K562 (cell line): ENCODE data around the gene HCRTR1. TPM values are rescaled to one million over a fixed set of nuclear protein-coding genes. Genes with fewer than 3 reads are reported as not detected.

ENCODE experiments used
- ATAC-seq: fragments of 200-7000 bp; cut with Tn5 transposase; 3 replicates; pipeline ENCODE4 v1.9.1; 2020; ENCODE audit warnings: moderate library complexity
- BruUV-seq: library from RNA; stranded (reverse); fragments of 400-500 nt; replicated peaks from 2 replicates; lab custom pipeline; 2021; lab: Mats Ljungman, UMichigan
- CTCF ChIA-PET: fragments of 300-600 bp; formaldehyde crosslinking; extraction: SDS; loops from one replicate; lab custom pipeline; 2021; ENCODE audit warnings: low intra/inter-chr PET ratio; lab: Yijun Ruan, JAX
- POLR2A ChIA-PET: fragments of 300-600, 350-650 bp; sonication (Branson Sonifier 250); formaldehyde crosslinking; extraction: SDS; loops from one replicate; lab custom pipeline; 2021; ENCODE audit warnings: antibody characterized with exemption, inconsistent platforms; lab: Yijun Ruan, JAX
- DNase-seq, 4 experiments: peaks; one replicate each; pipeline versions ENCODE4 v3.0.0 to v3.0.0-alpha.2; 2011 to 2018; ENCODE audit warnings: low spot score in 3 of 4, mixed read lengths in 3 of 4; ENCODE audit errors: extremely low read depth in 1 of 4
- FAIRE-seq: peaks from 2 replicates; lab custom pipeline; 2011; peaks lifted over from hg19 to GRCh38; lab: Jason Lieb, UNC
- H2AFZ ChIP-seq: 2 replicates; pipeline ENCODE4 v1.6.0; 2011; ENCODE audit warnings: low read depth, low read length, control low read depth, inconsistent platforms
- H3K27ac ChIP-seq: fragments of 200-600 bp; 3 replicates; pipeline ENCODE4 v1.8.0; 2011; ENCODE audit warnings: low read depth, mild to moderate bottlenecking, control low read depth, inconsistent platforms, low read length, moderate library complexity, mixed read lengths; ENCODE audit errors: extremely low read depth
- H3K27me3 ChIP-seq, 2 experiments: fragments of 300-600 bp in 1 of 2; 2 replicates in 1 of 2; 3 replicates in 1 of 2; pipeline versions ENCODE4 v1.6.0 to v1.8.0; 2011; ENCODE audit warnings: inconsistent platforms in 2 of 2, low read length in 2 of 2, mild to moderate bottlenecking in 1 of 2, mixed read lengths in 1 of 2, moderate library complexity in 1 of 2; ENCODE audit not compliant: control insufficient read depth in 2 of 2, insufficient read depth in 2 of 2
- H3K36me3 ChIP-seq: fragments of 300-600 bp; 3 replicates; pipeline ENCODE4 v1.8.0; 2011; ENCODE audit warnings: mild to moderate bottlenecking, low read length, inconsistent platforms; ENCODE audit not compliant: control insufficient read depth, insufficient read depth
- H3K4me1 ChIP-seq, 2 experiments: fragments of 200-600 bp in 1 of 2; replicated peaks in 1 of 2; 2 replicates in 1 of 2; 3 replicates in 1 of 2; pipeline versions ENCODE4 v1.5.1 to v1.8.0; 2011; ENCODE audit warnings: inconsistent platforms in 2 of 2, low read length in 2 of 2, mild to moderate bottlenecking in 1 of 2, mixed read lengths in 1 of 2, moderate library complexity in 1 of 2; ENCODE audit not compliant: control insufficient read depth in 2 of 2, insufficient read depth in 2 of 2
- H3K4me2 ChIP-seq: 2 replicates; pipeline ENCODE4 v1.6.1; 2011; ENCODE audit warnings: low read length, control low read depth, inconsistent platforms, mixed read lengths; ENCODE audit not compliant: insufficient read depth
- H3K4me3 ChIP-seq: fragments of 200-600 bp; sonication (generic), shearing (Covaris generic); 2 replicates; pipeline ENCODE4 v1.5.1; 2016; ENCODE audit warnings: control low read depth, inconsistent platforms
- H3K79me2 ChIP-seq: fragments of 200-600 bp; 3 replicates; pipeline ENCODE4 v1.8.0; 2011; ENCODE audit warnings: low read length, inconsistent platforms; ENCODE audit not compliant: control insufficient read depth, insufficient read depth
- H3K9ac ChIP-seq, 2 experiments: 2 replicates each; pipeline versions ENCODE4 v1.6.0 to v1.6.1; 2011; ENCODE audit warnings: low read depth in 2 of 2, low read length in 2 of 2, control low read depth in 1 of 2, inconsistent platforms in 1 of 2, mild to moderate bottlenecking in 1 of 2, mixed read lengths in 1 of 2; ENCODE audit not compliant: insufficient read depth in 1 of 2
- H3K9me1 ChIP-seq: one replicate; pipeline ENCODE4 v1.6.0; 2011; ENCODE audit warnings: inconsistent platforms, mild to moderate bottlenecking, low read length, moderate library complexity; ENCODE audit not compliant: control insufficient read depth, insufficient read depth
- H3K9me3 ChIP-seq: replicated peaks from 2 replicates; pipeline ENCODE4 v1.5.1; 2011; ENCODE audit warnings: low read depth, low read length, inconsistent platforms; ENCODE audit not compliant: control insufficient read depth, insufficient read depth
- H4K20me1 ChIP-seq: replicated peaks from 2 replicates; pipeline ENCODE4 v1.6.1; 2011; ENCODE audit warnings: low read length, inconsistent platforms, mixed read lengths; ENCODE audit not compliant: control insufficient read depth, insufficient read depth
- KLF10 ChIP-seq: fragments of 250-450 bp; sonication (Bioruptor Pico); IDR thresholded peaks from 2 replicates; pipeline ENCODE4 v1.6.1; 2021; ENCODE audit warnings: matching md5 sums
- ZNF263 ChIP-seq: sonication (generic); formaldehyde crosslinking; IDR thresholded peaks from 2 replicates; pipeline ENCODE4 v1.8.0; 2022; ENCODE audit warnings: mild to moderate bottlenecking, missing genetic modification reagents, borderline replicate concordance
- WGBS: fragments of 100-300 bp; shearing (Covaris generic); methylation state at CpG from one replicate; pipeline ENCODE4 v1.1.6; 2016; ENCODE audit warnings: low coverage, mixed read lengths; ENCODE audit not compliant: insufficient coverage; ENCODE audit errors: missing lambda C conversion rate; 5-methylcytosine and 5-hydroxymethylcytosine counted together
- in situ Hi-C: fragments of 300-500 bp; cut with MboI; formaldehyde crosslinking; loops from 4 replicates; pipeline ENCODE4 v1.15.0; 2018; ENCODE audit warnings: inconsistent platforms, mixed read lengths
- intact Hi-C: fragments of 100-400 bp; cut with micrococcal nuclease; formaldehyde crosslinking; loops from 2 replicates; pipeline ENCODE4 v1.14.2; 2022
- polyA plus RNA-seq, 8 experiments: library from polyadenylated mRNA; depleted of rRNA in 4 of 8; stranded (reverse) in 5 of 8; unstranded in 3 of 8; fragments of >200 nt; fragmentation: Nextera tagmentation in 2 of 8; fragmentation: Illumina TruSeq in 1 of 8; extraction: Ambion mirVana in 2 of 8; extraction: Trizol in 1 of 8; gene quantifications; 2 replicates each; pipeline versions ENCODE4 v1.2.1 to v1.2.3, GENCODE V29; 2011 to 2014; ENCODE audit warnings: inconsistent platforms in 1 of 8, missing spikeins in 1 of 8
- total RNA-seq, 7 experiments: library from RNA; depleted of rRNA in 6 of 7; stranded (reverse); fragments of >200 nt in 6 of 7; fragmentation: Illumina TruSeq in 2 of 7; extraction: Trizol in 2 of 7; gene quantifications; 2 replicates each; pipeline versions ENCODE4 v1.2.1 to v1.2.3, GENCODE V29; 2011 to 2021; ENCODE audit warnings: low replicate concordance in 1 of 7
- TF ChIP-seq, protein P1 (sequence below), 2 experiments: fragments of 450-650 bp; formaldehyde crosslinking in 1 of 2; IDR thresholded peaks; 2 replicates each; pipeline versions ENCODE4 v1.4.0 to v1.6.1; 2014 to 2020; ENCODE audit warnings: mild to moderate bottlenecking in 2 of 2, borderline replicate concordance in 1 of 2, low read depth in 1 of 2
- TF ChIP-seq, protein P2 (sequence below): IDR thresholded peaks from 2 replicates; pipeline ENCODE4 v1.6.1; 2012; ENCODE audit warnings: low read depth, low read length, improper control_type of control experiment, borderline replicate concordance

The HCRTR1 gene
- total and polyA plus RNA-seq, 9 of the 15 experiments (the other 6 are each of a cell fraction or from before 2014, with no cell fraction given): not detected

DNA sequence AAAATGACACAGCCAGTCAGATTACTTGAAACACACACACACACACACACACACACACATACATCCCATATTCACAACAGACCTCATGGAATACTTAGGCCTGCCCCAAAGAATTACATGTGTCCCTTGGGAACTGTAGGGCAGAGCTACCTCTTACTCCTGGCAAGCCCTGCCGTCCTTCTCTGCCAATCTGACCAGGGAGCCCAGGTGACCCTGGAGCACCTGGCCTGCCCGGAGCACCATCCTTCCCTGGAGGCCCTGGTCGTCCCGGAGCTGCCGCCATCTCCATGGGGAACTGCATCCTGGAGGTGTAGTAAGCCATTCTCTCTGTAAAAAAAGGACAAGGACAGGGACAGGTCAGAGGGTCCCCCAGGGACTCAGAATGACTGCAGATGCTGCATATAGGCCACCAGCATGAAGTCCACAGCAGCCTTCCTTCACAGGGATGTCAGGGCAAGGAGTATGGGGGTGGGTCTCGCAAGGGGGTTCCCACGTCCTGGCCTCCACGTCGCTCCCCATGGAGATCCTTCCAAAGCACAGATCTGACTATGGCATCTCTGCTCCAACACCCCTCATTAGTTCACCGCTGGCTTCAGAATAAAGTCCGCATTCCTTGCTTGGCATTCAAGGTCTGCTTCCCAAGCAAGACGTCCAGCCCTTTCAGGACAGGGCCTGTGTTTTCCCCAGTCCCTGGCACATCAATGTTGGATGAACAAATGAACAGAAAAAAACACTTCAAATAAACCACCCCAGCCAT is 36.4 kb downstream of the HCRTR1 start:
- 3% methylated on average over 12 of the region's 12 CpGs for WGBS
- no peak for FAIRE-seq
- no peaks in the 10 kb centered on the region for H3K4me1 ChIP-seq
- no peak for DNase-seq
- CTCF ChIA-PET: no interaction called here
- TF ChIP-seq ZNF263 (no peak), KLF10 (CRISPR knock-in tag) (no peak)
- TF ChIP-seq, protein P1, sequence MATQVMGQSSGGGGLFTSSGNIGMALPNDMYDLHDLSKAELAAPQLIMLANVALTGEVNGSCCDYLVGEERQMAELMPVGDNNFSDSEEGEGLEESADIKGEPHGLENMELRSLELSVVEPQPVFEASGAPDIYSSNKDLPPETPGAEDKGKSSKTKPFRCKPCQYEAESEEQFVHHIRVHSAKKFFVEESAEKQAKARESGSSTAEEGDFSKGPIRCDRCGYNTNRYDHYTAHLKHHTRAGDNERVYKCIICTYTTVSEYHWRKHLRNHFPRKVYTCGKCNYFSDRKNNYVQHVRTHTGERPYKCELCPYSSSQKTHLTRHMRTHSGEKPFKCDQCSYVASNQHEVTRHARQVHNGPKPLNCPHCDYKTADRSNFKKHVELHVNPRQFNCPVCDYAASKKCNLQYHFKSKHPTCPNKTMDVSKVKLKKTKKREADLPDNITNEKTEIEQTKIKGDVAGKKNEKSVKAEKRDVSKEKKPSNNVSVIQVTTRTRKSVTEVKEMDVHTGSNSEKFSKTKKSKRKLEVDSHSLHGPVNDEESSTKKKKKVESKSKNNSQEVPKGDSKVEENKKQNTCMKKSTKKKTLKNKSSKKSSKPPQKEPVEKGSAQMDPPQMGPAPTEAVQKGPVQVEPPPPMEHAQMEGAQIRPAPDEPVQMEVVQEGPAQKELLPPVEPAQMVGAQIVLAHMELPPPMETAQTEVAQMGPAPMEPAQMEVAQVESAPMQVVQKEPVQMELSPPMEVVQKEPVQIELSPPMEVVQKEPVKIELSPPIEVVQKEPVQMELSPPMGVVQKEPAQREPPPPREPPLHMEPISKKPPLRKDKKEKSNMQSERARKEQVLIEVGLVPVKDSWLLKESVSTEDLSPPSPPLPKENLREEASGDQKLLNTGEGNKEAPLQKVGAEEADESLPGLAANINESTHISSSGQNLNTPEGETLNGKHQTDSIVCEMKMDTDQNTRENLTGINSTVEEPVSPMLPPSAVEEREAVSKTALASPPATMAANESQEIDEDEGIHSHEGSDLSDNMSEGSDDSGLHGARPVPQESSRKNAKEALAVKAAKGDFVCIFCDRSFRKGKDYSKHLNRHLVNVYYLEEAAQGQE (IDR thresholded peaks at IDR 0.05; ENCODE audit: borderline replicate concordance): no peak
- TF ChIP-seq, protein P1 (CRISPR knock-in tag; IDR thresholded peaks at IDR 0.05; ENCODE audit: low read depth): no peak
- TF ChIP-seq, protein P2, sequence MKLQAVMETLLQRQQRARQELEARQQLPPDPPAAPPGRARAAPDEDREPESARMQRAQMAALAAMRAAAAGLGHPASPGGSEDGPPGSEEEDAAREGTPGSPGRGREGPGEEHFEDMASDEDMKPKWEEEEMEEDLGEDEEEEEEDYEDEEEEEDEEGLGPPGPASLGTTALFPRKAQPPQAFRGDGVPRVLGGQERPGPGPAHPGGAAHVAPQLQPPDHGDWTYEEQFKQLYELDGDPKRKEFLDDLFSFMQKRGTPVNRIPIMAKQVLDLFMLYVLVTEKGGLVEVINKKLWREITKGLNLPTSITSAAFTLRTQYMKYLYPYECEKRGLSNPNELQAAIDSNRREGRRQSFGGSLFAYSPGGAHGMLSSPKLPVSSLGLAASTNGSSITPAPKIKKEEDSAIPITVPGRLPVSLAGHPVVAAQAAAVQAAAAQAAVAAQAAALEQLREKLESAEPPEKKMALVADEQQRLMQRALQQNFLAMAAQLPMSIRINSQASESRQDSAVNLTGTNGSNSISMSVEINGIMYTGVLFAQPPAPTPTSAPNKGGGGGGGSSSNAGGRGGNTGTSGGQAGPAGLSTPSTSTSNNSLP: no peak
- H2AFZ ChIP-seq: no peak overlapping the region
- peak overlapping the region in 1 of 2 experiments; percentile 53; a peak in 1 of 4 replicates for H3K9ac ChIP-seq
- peaks cover 4% of the 10 kb centered on the region; the same call in 1 of the 2 replicates for H4K20me1 ChIP-seq
- no peaks in the 10 kb centered on the region for H3K79me2 ChIP-seq
- H3K36me3 ChIP-seq: no peaks in the 10 kb centered on the region
- ATAC-seq: no peak
- no TSS peak for BruUV-seq
- H3K9me1 ChIP-seq: no peaks in the 10 kb centered on the region
- intact Hi-C loops: no loop called here
- H3K27ac ChIP-seq: no peak overlapping the region
- POLR2A ChIA-PET: interaction anchor here (1.3 to 1.5 kb wide), 2 partner anchors 9 kb away, joined by 6 read pairs; partner anchors contain the start of gene PEF1
- H3K9me3 ChIP-seq: no peaks in the 10 kb centered on the region
- H3K4me3 ChIP-seq: no peak overlapping the region
- H3K4me2 ChIP-seq: no peak overlapping the region
- H3K27me3 ChIP-seq: peaks cover 35 to 70% of the 10 kb centered on the region in 2 experiments; a peak in 4 of 5 replicates
- in situ Hi-C loops: no loop called here
